HepG2 (cell line): ENCODE results near the gene FBXO7. TPM values are rescaled to one million over a fixed set of nuclear protein-coding genes. Genes with fewer than 3 reads are reported as not detected.

ENCODE experiments used
- ATF7 ChIP-seq, 2 experiments: fragments of 450-650 bp in 1 of 2; sonication (generic) in 1 of 2; formaldehyde crosslinking in 1 of 2; IDR thresholded peaks; 2 replicates each; pipeline versions ENCODE4 v1.4.0 to v1.6.1; 2016 to 2020; ENCODE audit warnings: antibody characterized with exemption in 1 of 2, mild to moderate bottlenecking in 1 of 2, missing genetic modification reagents in 1 of 2
- ATM ChIP-seq: fragments of 450-650 bp; IDR thresholded peaks from 2 replicates; pipeline ENCODE4 v1.7.1; 2017; ENCODE audit warnings: mild to moderate bottlenecking, borderline replicate concordance
- CSRNP2 ChIP-seq: sonication (generic); formaldehyde crosslinking; conservative IDR thresholded peaks from 2 replicates; pipeline ENCODE4 v1.8.0; 2022; ENCODE audit warnings: low read depth, missing genetic modification reagents
- GABPB1 ChIP-seq: IDR thresholded peaks from 2 replicates; pipeline ENCODE4 v1.6.1; 2016; ENCODE audit warnings: mild to moderate bottlenecking, missing genetic modification reagents, moderate library complexity, missing compliant biosample characterization
- HNRNPL ChIP-seq: fragments of 200-400 bp; formaldehyde crosslinking; IDR thresholded peaks from 2 replicates; pipeline ENCODE4 v1.6.1; 2017; ENCODE audit warnings: mild to moderate bottlenecking, low read depth, low read length
- MATR3 ChIP-seq: sonication (generic); formaldehyde crosslinking; IDR thresholded peaks from 2 replicates; pipeline ENCODE4 v1.4.0; 2020; ENCODE audit warnings: missing genetic modification reagents
- MYPOP ChIP-seq: sonication (generic); formaldehyde crosslinking; IDR thresholded peaks from 2 replicates; pipeline ENCODE4 v1.8.1; 2023; ENCODE audit warnings: mild to moderate bottlenecking, moderate library complexity, missing genetic modification reagents
- SP1 ChIP-seq, 2 experiments: fragments of 450-650 bp in 1 of 2; sonication (generic) in 1 of 2; formaldehyde crosslinking in 1 of 2; IDR thresholded peaks; 2 replicates each; pipeline versions ENCODE4 v1.4.0 to v1.6.1; 2016 to 2020; ENCODE audit warnings: missing genetic modification reagents in 1 of 2
- TRIM22 ChIP-seq: fragments of 450-650 bp; IDR thresholded peaks from 2 replicates; pipeline ENCODE4 v1.6.1; 2017
- U2AF2 ChIP-seq: fragments of 200-400 bp; formaldehyde crosslinking; IDR thresholded peaks from 2 replicates; pipeline ENCODE4 v1.6.1; 2017; ENCODE audit warnings: low read depth, mild to moderate bottlenecking, low read length
- ZBTB20 ChIP-seq: sonication (generic); formaldehyde crosslinking; IDR thresholded peaks from 2 replicates; pipeline ENCODE4 v1.8.1; 2023; ENCODE audit warnings: missing genetic modification reagents, low read depth, mild to moderate bottlenecking, borderline replicate concordance
- ZIK1 ChIP-seq: sonication (generic); formaldehyde crosslinking; IDR thresholded peaks from 2 replicates; pipeline ENCODE4 v1.5.0; 2020; ENCODE audit warnings: mild to moderate bottlenecking, low read depth, missing genetic modification reagents, borderline replicate concordance
- ZNF207 ChIP-seq: fragments of 450-650 bp; IDR thresholded peaks from 2 replicates; pipeline ENCODE4 v1.6.1; 2016; ENCODE audit warnings: antibody characterized with exemption, borderline replicate concordance
- ZNF256 ChIP-seq: sonication (generic); formaldehyde crosslinking; conservative IDR thresholded peaks from 2 replicates; pipeline ENCODE4 v1.4.0; 2020; ENCODE audit warnings: missing genetic modification reagents
- ZNF263 ChIP-seq: sonication (generic); formaldehyde crosslinking; IDR thresholded peaks from 2 replicates; pipeline ENCODE4 v1.4.0; 2020; ENCODE audit warnings: missing genetic modification reagents
- ZNF331 ChIP-seq: sonication (generic); formaldehyde crosslinking; IDR thresholded peaks from 2 replicates; pipeline ENCODE4 v1.4.0; 2020; ENCODE audit warnings: missing genetic modification reagents
- ZNF441 ChIP-seq: sonication (generic); formaldehyde crosslinking; IDR thresholded peaks from 2 replicates; pipeline ENCODE4 v1.7.0; 2021; ENCODE audit warnings: missing genetic modification reagents, borderline replicate concordance
- ZNF564 ChIP-seq: sonication (generic); formaldehyde crosslinking; IDR thresholded peaks from 2 replicates; pipeline ENCODE4 v1.8.1; 2023; ENCODE audit warnings: mild to moderate bottlenecking, missing genetic modification reagents
- ZNF800 ChIP-seq: sonication (generic); formaldehyde crosslinking; IDR thresholded peaks from 2 replicates; pipeline ENCODE4 v1.4.0; 2020; ENCODE audit warnings: missing genetic modification reagents
- ZNF83 ChIP-seq: sonication (generic); formaldehyde crosslinking; IDR thresholded peaks from 2 replicates; pipeline ENCODE4 v1.4.0; 2020; ENCODE audit warnings: missing genetic modification reagents, mild to moderate bottlenecking, borderline replicate concordance
- polyA plus RNA-seq, 8 experiments: library from polyadenylated mRNA; depleted of rRNA in 3 of 8; stranded (reverse) in 7 of 8; unstranded in 1 of 8; fragments of >200 nt; fragmentation: Illumina TruSeq in 4 of 8; extraction: Trizol in 4 of 8; gene quantifications; 2 replicates each; pipeline versions ENCODE4 v1.2.1 to v1.2.3, GENCODE V29; 2011 to 2016; ENCODE audit warnings: low read depth in 4 of 8, missing spikeins in 1 of 8, mixed read lengths in 1 of 8; ENCODE audit not compliant: insufficient read depth in 1 of 8
- total RNA-seq, 5 experiments: library from RNA; depleted of rRNA; stranded (reverse); fragments of >200 nt; fragmentation: Illumina TruSeq; extraction: Trizol; gene quantifications; 2 replicates each; pipeline ENCODE4 v1.2.3, GENCODE V29; 2016; ENCODE audit warnings: low read depth in 1 of 5
- TF ChIP-seq, protein P1 (sequence below): sonication (generic); formaldehyde crosslinking; IDR thresholded peaks from 2 replicates; pipeline ENCODE4 v1.4.0; 2020; ENCODE audit warnings: mild to moderate bottlenecking, low read depth, missing genetic modification reagents

Gene FBXO7
- total and polyA plus RNA-seq, 2 of the 13 experiments (the other 11 are each of a cell fraction or from before 2014, with no cell fraction given) = 105 to 172 TPM

DNA sequence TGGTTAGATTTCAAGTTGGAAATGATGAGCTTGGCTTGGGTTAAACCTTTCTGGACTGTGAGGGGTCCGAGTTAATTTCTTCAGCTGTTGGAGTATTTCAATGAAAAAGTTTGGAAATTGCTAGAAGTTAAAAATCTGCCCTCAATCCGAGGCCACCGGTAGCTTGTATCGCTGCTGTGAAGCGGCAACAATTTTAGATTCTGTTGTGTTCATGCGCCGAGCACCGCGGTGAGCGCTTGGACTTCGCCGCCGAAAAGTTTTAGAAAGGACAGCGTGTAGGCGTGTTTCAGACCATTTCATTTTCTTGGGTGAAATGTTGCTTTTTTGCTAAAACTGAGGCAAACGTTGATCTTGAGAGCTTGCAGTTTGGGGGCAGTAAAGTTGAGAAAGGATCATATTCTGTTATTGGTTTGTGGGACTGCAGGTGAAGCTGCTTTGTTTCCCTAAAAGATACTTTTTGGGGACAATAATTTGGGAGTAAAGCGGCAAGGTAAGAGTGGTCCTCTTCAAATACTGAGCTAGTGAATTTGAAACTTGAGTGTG, 928 bp downstream of the FBXO7 start (continued):
- TF ChIP-seq U2AF2 (no peak), ZNF263 (CRISPR knock-in tag) (0 out of 2 replicates have a peak, but pooled peaks have one; percentile 2), TRIM22 (no peak), ZNF564 (peak; percentile 92; the same call in 1 of the 2 replicates), ZNF207 (no peak), MATR3 (no peak), MYPOP (0 out of 2 replicates have a peak, but pooled peaks have one; percentile 2), ZNF83 (CRISPR knock-in tag) (no peak), ZNF441 (CRISPR knock-in tag) (0 out of 2 replicates have a peak, but pooled peaks have one; percentile 34), GABPB1 (CRISPR knock-in tag) (no peak), ZNF256 (CRISPR knock-in tag) (no peak), ZBTB20 (CRISPR knock-in tag) (0 out of 2 replicates have a peak, but pooled peaks have one; percentile 29), ZNF800 (CRISPR knock-in tag) (0 out of 2 replicates have a peak, but pooled peaks have one; percentile 7), ZNF331 (CRISPR knock-in tag) (peak; percentile 2; the same call in 1 of the 2 replicates), SP1 (IDR thresholded peaks at IDR 0.05) (no peak), SP1 (CRISPR knock-in tag; IDR thresholded peaks at IDR 0.05) (no peak), ATM (no peak), ATF7 (IDR thresholded peaks at IDR 0.05) (no peak), ATF7 (CRISPR knock-in tag; IDR thresholded peaks at IDR 0.05) (no peak), HNRNPL (0 out of 2 replicates have a peak, but pooled peaks have one; percentile 4), ZIK1 (CRISPR knock-in tag) (no peak), CSRNP2 (CRISPR knock-in tag) (no peak)
- TF ChIP-seq, protein P1, sequence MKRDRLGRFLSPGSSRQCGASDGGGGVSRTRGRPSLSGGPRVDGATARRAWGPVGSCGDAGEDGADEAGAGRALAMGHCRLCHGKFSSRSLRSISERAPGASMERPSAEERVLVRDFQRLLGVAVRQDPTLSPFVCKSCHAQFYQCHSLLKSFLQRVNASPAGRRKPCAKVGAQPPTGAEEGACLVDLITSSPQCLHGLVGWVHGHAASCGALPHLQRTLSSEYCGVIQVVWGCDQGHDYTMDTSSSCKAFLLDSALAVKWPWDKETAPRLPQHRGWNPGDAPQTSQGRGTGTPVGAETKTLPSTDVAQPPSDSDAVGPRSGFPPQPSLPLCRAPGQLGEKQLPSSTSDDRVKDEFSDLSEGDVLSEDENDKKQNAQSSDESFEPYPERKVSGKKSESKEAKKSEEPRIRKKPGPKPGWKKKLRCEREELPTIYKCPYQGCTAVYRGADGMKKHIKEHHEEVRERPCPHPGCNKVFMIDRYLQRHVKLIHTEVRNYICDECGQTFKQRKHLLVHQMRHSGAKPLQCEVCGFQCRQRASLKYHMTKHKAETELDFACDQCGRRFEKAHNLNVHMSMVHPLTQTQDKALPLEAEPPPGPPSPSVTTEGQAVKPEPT (CRISPR knock-in tag) = no peak
